ENCODE measurements around the gene ABCC4. TPM values are rescaled to one million over a fixed set of nuclear protein-coding genes. Genes with fewer than 3 reads are reported as not detected.
A peak's percentile ranks its signal among the peaks of the same experiment; 100 is the strongest.

The ABCC4 gene
- total and polyA plus RNA-seq, 2 experiments from 2014 or later: 4.3 to 12.2 TPM

DNA sequence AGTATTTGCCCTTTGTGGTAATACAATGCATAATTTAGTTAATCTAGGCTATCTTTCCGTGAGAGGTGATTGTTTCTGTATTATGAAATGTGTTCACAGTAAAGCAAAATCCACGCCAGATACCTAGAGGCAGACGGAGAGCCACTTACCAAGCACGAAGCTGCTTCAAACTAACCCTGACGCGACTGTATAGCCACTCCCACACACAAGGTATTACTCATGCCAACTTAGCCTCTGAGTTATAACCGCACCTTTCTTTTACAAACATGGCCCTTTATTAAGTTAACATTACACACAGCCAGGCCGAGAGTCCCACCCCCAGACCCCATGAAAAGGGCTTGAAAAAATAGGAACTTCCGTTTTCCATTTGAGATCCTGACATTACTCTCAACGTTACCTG is 185.7 kb downstream of the ABCC4 start:
- no peak overlapping the region for H3K4me3 Mint-ChIP-seq
- no peaks in the 10 kb centered on the region for H3K36me3 Mint-ChIP-seq (ENCODE audit: low read depth)
- no peaks in the 10 kb centered on the region for H3K36me3 ChIP-seq (ENCODE audit: insufficient read depth)
- H3K9me2 ChIP-seq (ENCODE audit: insufficient read depth): no peaks in the 10 kb centered on the region
- DNase-seq (ENCODE audit: low spot score) (no peak), ATAC-seq (no peak)
- no peak overlapping the region for H3K4me3 ChIP-seq
- H3K4me2 ChIP-seq: no peak overlapping the region
- H3F3A ChIP-seq (replicated peaks; ENCODE audit: low read depth): no peaks in the 10 kb centered on the region
- no peaks in the 10 kb centered on the region for H3K79me2 ChIP-seq (replicated peaks; ENCODE audit: insufficient read depth)
- H3K9me3 Mint-ChIP-seq: no peaks in the 10 kb centered on the region
- no peak overlapping the region for H2AFZ ChIP-seq
- H3K27me3 Mint-ChIP-seq (ENCODE audit: insufficient read depth, low read depth, poor library complexity): peaks cover 2% of the 10 kb centered on the region
- no peak overlapping the region; the same call in 1 of the 2 replicates for H3K27ac Mint-ChIP-seq
- no peaks in the 10 kb centered on the region for H3K27me3 ChIP-seq (ENCODE audit: insufficient read depth)
- TF ChIP-seq ZNF331 (CRISPR knock-in tag; IDR thresholded peaks at IDR 0.05; ENCODE audit: low read depth) (no peak), EZH2phosphoT487 (IDR thresholded peaks at IDR 0.05; ENCODE audit: unreplicated experiment) (no peak), ZNF462 (CRISPR knock-in tag; IDR thresholded peaks at IDR 0.05) (no peak), POLR2AphosphoS5 (IDR thresholded peaks at IDR 0.05; ENCODE audit: low read depth) (no peak), JUNB (IDR thresholded peaks at IDR 0.05; ENCODE audit: unreplicated experiment) (no peak), REST (IDR thresholded peaks at IDR 0.05; ENCODE audit: unreplicated experiment) (no peak), ZNF114 (CRISPR knock-in tag; IDR thresholded peaks at IDR 0.05) (no peak), CTCF (conservative IDR thresholded peaks at IDR 0.05; ENCODE audit: low read depth in 2 of 2) (no peak), CREB1 (CRISPR knock-in tag; IDR thresholded peaks at IDR 0.05; ENCODE audit: low read depth) (no peak), EZH2 (IDR thresholded peaks at IDR 0.05; ENCODE audit: low read depth, unreplicated experiment) (no peak), STAT1 (IDR thresholded peaks at IDR 0.05; ENCODE audit: unreplicated experiment) (no peak), NANOG (IDR thresholded peaks at IDR 0.05; ENCODE audit: borderline replicate concordance) (no peak)
- TF ChIP-seq, protein P1, sequence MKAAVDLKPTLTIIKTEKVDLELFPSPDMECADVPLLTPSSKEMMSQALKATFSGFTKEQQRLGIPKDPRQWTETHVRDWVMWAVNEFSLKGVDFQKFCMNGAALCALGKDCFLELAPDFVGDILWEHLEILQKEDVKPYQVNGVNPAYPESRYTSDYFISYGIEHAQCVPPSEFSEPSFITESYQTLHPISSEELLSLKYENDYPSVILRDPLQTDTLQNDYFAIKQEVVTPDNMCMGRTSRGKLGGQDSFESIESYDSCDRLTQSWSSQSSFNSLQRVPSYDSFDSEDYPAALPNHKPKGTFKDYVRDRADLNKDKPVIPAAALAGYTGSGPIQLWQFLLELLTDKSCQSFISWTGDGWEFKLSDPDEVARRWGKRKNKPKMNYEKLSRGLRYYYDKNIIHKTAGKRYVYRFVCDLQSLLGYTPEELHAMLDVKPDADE (IDR thresholded peaks at IDR 0.05): no peak
- 0 out of 2 replicates have a peak overlapping the region, but pooled peaks have one; percentile 15 for H3K27ac ChIP-seq (ENCODE audit: low read depth)
- H4K20me1 ChIP-seq (replicated peaks; ENCODE audit: insufficient read depth): no peaks in the 10 kb centered on the region
- peaks cover 20% of the 10 kb centered on the region; the same call in 2 of the 3 replicates for H3K4me1 Mint-ChIP-seq
- peaks cover 11% of the 10 kb centered on the region; the same call in 1 of the 2 replicates for H3K4me1 ChIP-seq (ENCODE audit: insufficient read depth)
